ENCODE data around the gene SETD5. TPM values are rescaled to one million over a fixed set of nuclear protein-coding genes. Genes with fewer than 3 reads are reported as not detected.

SETD5 gene
- total and polyA plus RNA-seq, 2 of the 8 experiments (the other 6 are each of a cell fraction or from before 2014, with no cell fraction given), result 108 to 234 TPM

DNA sequence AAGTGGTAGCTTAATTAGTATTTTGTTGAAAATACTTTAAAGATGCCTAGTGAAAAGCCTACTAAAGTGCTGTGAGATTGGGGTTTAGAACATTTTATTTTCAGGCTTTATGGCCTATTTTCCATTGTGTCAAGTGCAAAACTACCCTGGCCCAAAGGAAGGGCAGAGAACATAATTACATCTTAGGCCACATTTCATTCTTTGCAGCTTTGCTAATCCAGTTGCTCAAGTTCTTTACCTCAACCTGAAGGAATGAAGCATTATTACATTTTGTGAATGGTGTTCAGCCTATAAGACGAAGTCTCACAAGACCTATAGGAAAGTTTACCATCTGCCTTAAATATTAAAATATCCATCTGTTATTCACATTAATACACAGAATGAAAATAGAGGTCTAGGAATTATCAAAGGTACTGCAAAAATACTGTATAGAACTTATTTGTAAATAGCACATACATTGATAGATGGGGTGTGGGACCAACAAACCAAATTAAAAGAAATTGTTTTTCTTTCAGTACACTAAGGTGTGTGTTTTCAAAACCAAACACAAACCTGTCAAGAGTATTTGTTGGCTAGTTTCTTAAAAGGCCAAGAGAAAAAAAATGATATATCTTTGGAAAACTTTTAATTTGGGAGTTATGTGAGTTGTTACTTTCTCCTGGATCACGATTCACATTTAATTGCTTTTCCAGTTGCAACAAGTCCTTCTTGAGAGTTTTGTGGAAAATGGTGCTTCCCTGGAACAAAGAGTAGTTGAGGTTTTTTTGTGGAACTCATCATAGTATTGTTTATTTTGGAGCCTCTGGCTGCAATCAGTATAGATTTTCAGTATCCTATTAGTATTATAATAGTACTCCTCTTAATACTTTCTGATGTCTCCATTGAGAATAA is 12.0 kb upstream of the SETD5 start:
- POLR2A ChIA-PET (ENCODE audit: partially characterized antibody), result interaction anchor here (0.7 to 4.8 kb wide), 15 partner anchors 9 to 95 kb away, joined by 3 to 152 read pairs (median 5); partner anchors contain the start of genes SETD5 and THUMPD3
- no peak overlapping the region for H3K56ac ChIP-seq (replicated peaks; ENCODE audit: insufficient read length, low read depth, low read length)
- no peaks in the 10 kb centered on the region for H3K23me2 ChIP-seq (ENCODE audit: low read depth, low read length)
- no peak overlapping the region for H2BK20ac ChIP-seq (ENCODE audit: low read length)
- H3K9ac ChIP-seq (replicated peaks in 1 of 4; ENCODE audit: extremely low read depth in 1 of 4, low read depth in 3 of 4, low read length in 3 of 4), result no peak overlapping the region
- H2AFZ ChIP-seq (ENCODE audit: low read length), result no peak overlapping the region
- CTCF ChIA-PET (ENCODE audit: partially characterized antibody), result interaction anchor here (0.6 to 1.2 kb wide), 6 partner anchors 11 to 33 kb away, joined by 3 to 7 read pairs (median 4); no protein-coding TSS in a partner anchor
- H2BK120ac ChIP-seq (replicated peaks; ENCODE audit: low read depth, low read length), result no peak overlapping the region
- no peak overlapping the region for H3K18ac ChIP-seq (ENCODE audit: extremely low read depth, low read length)
- no peak overlapping the region for H3K4me3 ChIP-seq (ENCODE audit: extremely low read depth in 1 of 4, insufficient read depth in 2 of 4, low read depth in 3 of 4, low read length in 4 of 4)
- no peak overlapping the region for H4K8ac ChIP-seq (ENCODE audit: extremely low read depth, insufficient read depth, low read length)
- no peak overlapping the region for H3K4ac ChIP-seq (replicated peaks; ENCODE audit: insufficient read length, low read depth, low read length)
- H3K23ac ChIP-seq (ENCODE audit: insufficient read length), result no peak overlapping the region
- no peak overlapping the region for H2BK15ac ChIP-seq (ENCODE audit: low read length)
- no peak overlapping the region for H3K14ac ChIP-seq (ENCODE audit: insufficient read length)
- FAIRE-seq (no peak), DNase-seq (ENCODE audit: low read depth in 1 of 2, low spot score in 2 of 2) (no peak)
- WGBS, 2 experiments (ENCODE audit: extremely low coverage in 1 of 2, insufficient coverage in 1 of 2, insufficient read length in 1 of 2, insufficient replicate concordance in 2 of 2, low coverage in 1 of 2, low lambda C conversion rate in 2 of 2, missing lambda C conversion rate in 1 of 2), result 87% methylated on average over 2 of the region's 2 CpGs; no CpG with 5 or more reads in 1 of the 2 experiments
- H3K36me3 ChIP-seq (ENCODE audit: control insufficient read depth in 2 of 4, insufficient read depth in 4 of 4, low read length in 3 of 4), result peaks cover 10 to 87% (median 58%) of the 10 kb centered on the region in 4 experiments; a peak in 7 of 8 replicates
- H4K5ac ChIP-seq (ENCODE audit: insufficient read length, low read depth, low read length), result no peak overlapping the region
- peaks cover 0 to 20% of the 10 kb centered on the region in 2 experiments; a peak in 2 of 4 replicates for H3K79me2 ChIP-seq (ENCODE audit: control insufficient read depth in 1 of 2, insufficient read depth in 2 of 2, low read length in 2 of 2)
- H3K4me2 ChIP-seq (ENCODE audit: insufficient read depth in 1 of 2, low read depth in 2 of 2, low read length in 2 of 2), result no peak overlapping the region
- no peaks in the 10 kb centered on the region for H3K27me3 ChIP-seq (replicated peaks in 1 of 4; ENCODE audit: control insufficient read depth in 3 of 4, extremely low read depth in 1 of 4, insufficient read depth in 3 of 4, low read length in 3 of 4)
- no peak overlapping the region for H4K91ac ChIP-seq (replicated peaks; ENCODE audit: insufficient read length, low read length)
- H2AK5ac ChIP-seq (ENCODE audit: low read depth, low read length), result no peak overlapping the region
- H2BK5ac ChIP-seq (ENCODE audit: low read depth, low read length), result no peak overlapping the region
- H3K79me1 ChIP-seq (ENCODE audit: low read depth, low read length), result no peaks in the 10 kb centered on the region
- peaks cover under 1 to 3% of the 10 kb centered on the region in 2 experiments for H4K20me1 ChIP-seq (replicated peaks in 1 of 2; ENCODE audit: control insufficient read depth in 1 of 2, insufficient read depth in 2 of 2, low read length in 2 of 2)
- no peak overlapping the region for H2BK12ac ChIP-seq (ENCODE audit: low read depth, low read length)
- H3K4me1 ChIP-seq (replicated peaks in 1 of 4; ENCODE audit: control insufficient read depth in 3 of 4, insufficient read depth in 4 of 4, low read length in 3 of 4), result no peaks in the 10 kb centered on the region
- no peak overlapping the region for H3K27ac ChIP-seq (ENCODE audit: low read depth, low read length)
- no peaks in the 10 kb centered on the region for H3K9me3 ChIP-seq (ENCODE audit: insufficient read depth in 2 of 2, low read depth in 1 of 2, low read length in 1 of 2)
- no peak for TF ChIP-seq ASH2L (IDR thresholded peaks at IDR 0.05; ENCODE audit: low read length)
- no peak for TF ChIP-seq CREB1 (IDR thresholded peaks at IDR 0.05)

Measured in H1 (cell line).